Measurements from ENCODE around the gene FKBP6. TPM values are rescaled to one million over a fixed set of nuclear protein-coding genes. Genes with fewer than 3 reads are reported as not detected.

FKBP6 gene
- total and polyA plus RNA-seq, 2 of the 13 experiments (the other 11 are each of a cell fraction or from before 2014, with no cell fraction given) = 0.07 to 0.20 TPM

GRCh38 chr7:73356159-73356558 lies 28.2 kb downstream of the FKBP6 start (continued):
- no peak for TF ChIP-seq SMYD3 (CRISPR knock-in tag; IDR thresholded peaks at IDR 0.05)
- no peak for TF ChIP-seq MAF1 (CRISPR knock-in tag; IDR thresholded peaks at IDR 0.05; ENCODE audit: borderline replicate concordance)
- TF ChIP-seq ZNF512 (CRISPR knock-in tag; IDR thresholded peaks at IDR 0.05) = no peak

GRCh38 chr7:73358590-73359275 lies 30.8 kb downstream of the FKBP6 start:
- ATAC-seq (peak; percentile 28), DNase-seq (ENCODE audit: low spot score) (no peak), FAIRE-seq (no peak)
- intact Hi-C loops (cut with micrococcal nuclease; ENCODE audit: unreplicated experiment) (loop anchor here (2.0 kb wide), 1 partner anchor 16 kb away; no protein-coding TSS in a partner anchor), in situ Hi-C loops (cut with HindIII; ENCODE audit: extremely low pct_ligation_motif_present, low pct_unique_long_range_greater_than_20kb) (no loop called here)
- ChIA-PET POLR2A (interaction anchor here (0.8 to 2.6 kb wide), 11 partner anchors 8 to 164 kb away, joined by 3 to 28 read pairs (median 4); partner anchors contain the start of gene BAZ1B), CTCF (ENCODE audit: low intra/inter-chr PET ratio, low total read pairs) (no interaction called here)
- H3K27ac ChIP-seq (ENCODE audit: extremely low read length, insufficient read depth, low read length) = peak overlapping the region; percentile 78
- BruUV-seq (replicated peaks) = no TSS peak
- no peaks in the 10 kb centered on the region for H4K20me1 ChIP-seq (ENCODE audit: insufficient read depth, low read length)
- H3K79me2 ChIP-seq (ENCODE audit: insufficient read depth, low read length) = no peaks in the 10 kb centered on the region
- H3K9ac ChIP-seq (ENCODE audit: insufficient read depth, low read depth, low read length) = peak overlapping the region; percentile 66; the same call in 1 of the 2 replicates
- H2AFZ ChIP-seq (ENCODE audit: low read length) = peak overlapping the region; percentile 62
- no peaks in the 10 kb centered on the region for H3K36me3 ChIP-seq (replicated peaks in 1 of 2; ENCODE audit: control insufficient read depth in 1 of 2, insufficient read depth in 2 of 2, low read length in 2 of 2)
- peak overlapping the region; percentile 99 for H3K4me2 ChIP-seq (ENCODE audit: low read depth, low read length)
- WGBS (ENCODE audit: low lambda C conversion rate) = 48% methylated on average over 18 of the region's 21 CpGs
- peaks cover 73% of the 10 kb centered on the region for H3K4me1 ChIP-seq (ENCODE audit: insufficient read depth, low read length)
- peaks cover 8 to 26% of the 10 kb centered on the region in 2 experiments for H3K27me3 ChIP-seq (ENCODE audit: control insufficient read depth in 1 of 2, insufficient read depth in 2 of 2, low read length in 2 of 2)
- H3K4me3 ChIP-seq (replicated peaks in 1 of 3; ENCODE audit: insufficient read depth in 1 of 3, low read depth in 2 of 3, low read length in 3 of 3) = peak overlapping the region in 2 of 3 experiments; percentile 44 to 63; a peak in 4 of 6 replicates
- H3K9me3 ChIP-seq (ENCODE audit: low read length) = no peaks in the 10 kb centered on the region
- TF ChIP-seq NR2F6 (IDR thresholded peaks at IDR 0.05) = no peak
- no peak for TF ChIP-seq NR2F6 (CRISPR knock-in tag; IDR thresholded peaks at IDR 0.05)
- no peak for TF ChIP-seq ZNF33B (CRISPR knock-in tag; IDR thresholded peaks at IDR 0.05)
- no peak for TF ChIP-seq ZNF784 (CRISPR knock-in tag; IDR thresholded peaks at IDR 0.05; ENCODE audit: borderline replicate concordance)
- TF ChIP-seq ZNF800 (CRISPR knock-in tag; IDR thresholded peaks at IDR 0.05) = 0 out of 2 replicates have a peak, but pooled peaks have one; percentile 5
- no peak for TF ChIP-seq BRCA1 (CRISPR knock-in tag; IDR thresholded peaks at IDR 0.05)
- TF ChIP-seq TP53 (CRISPR knock-in tag; conservative IDR thresholded peaks at IDR 0.05) = no peak
- no peak for TF ChIP-seq ZBTB38 (CRISPR knock-in tag; IDR thresholded peaks at IDR 0.05)
- TF ChIP-seq ARID3A (IDR thresholded peaks at IDR 0.05; ENCODE audit: low read depth, low read length) = no peak
- TF ChIP-seq ZFP37 (CRISPR knock-in tag; IDR thresholded peaks at IDR 0.05; ENCODE audit: borderline replicate concordance) = 0 out of 2 replicates have a peak, but pooled peaks have one; percentile 2
- TF ChIP-seq CBX1 (IDR thresholded peaks at IDR 0.05; ENCODE audit: low read depth) = no peak
- TF ChIP-seq RFXANK (CRISPR knock-in tag; IDR thresholded peaks at IDR 0.05) = no peak
- no peak for TF ChIP-seq BHLHE40 (IDR thresholded peaks at IDR 0.05; ENCODE audit: low read length)
- TF ChIP-seq CHD4 (IDR thresholded peaks at IDR 0.05; ENCODE audit: borderline replicate concordance, low read length) = no peak

All from HepG2 (cell line).